ENCODE results near the gene SRF.

DNA sequence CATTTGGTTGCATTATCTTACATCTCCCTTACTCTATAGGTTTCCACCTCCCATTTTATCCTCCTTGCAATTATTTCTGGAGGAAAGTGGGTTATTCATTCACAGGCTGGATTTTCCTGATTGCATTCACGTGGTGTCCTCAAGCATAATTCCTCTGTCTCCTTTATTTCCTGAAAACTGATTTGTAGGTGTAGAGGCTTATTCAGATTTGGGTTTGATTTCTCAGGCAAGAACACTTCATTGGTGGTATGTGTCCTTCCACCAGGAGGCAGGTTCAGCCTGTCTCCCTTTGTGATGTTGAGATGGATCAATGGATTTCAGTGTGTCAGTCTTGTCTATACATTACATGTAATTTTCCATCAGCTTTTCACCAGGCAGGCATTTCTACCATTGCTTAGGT lies 40.9 kb downstream of the SRF start:
- TF ChIP-seq, protein P1, sequence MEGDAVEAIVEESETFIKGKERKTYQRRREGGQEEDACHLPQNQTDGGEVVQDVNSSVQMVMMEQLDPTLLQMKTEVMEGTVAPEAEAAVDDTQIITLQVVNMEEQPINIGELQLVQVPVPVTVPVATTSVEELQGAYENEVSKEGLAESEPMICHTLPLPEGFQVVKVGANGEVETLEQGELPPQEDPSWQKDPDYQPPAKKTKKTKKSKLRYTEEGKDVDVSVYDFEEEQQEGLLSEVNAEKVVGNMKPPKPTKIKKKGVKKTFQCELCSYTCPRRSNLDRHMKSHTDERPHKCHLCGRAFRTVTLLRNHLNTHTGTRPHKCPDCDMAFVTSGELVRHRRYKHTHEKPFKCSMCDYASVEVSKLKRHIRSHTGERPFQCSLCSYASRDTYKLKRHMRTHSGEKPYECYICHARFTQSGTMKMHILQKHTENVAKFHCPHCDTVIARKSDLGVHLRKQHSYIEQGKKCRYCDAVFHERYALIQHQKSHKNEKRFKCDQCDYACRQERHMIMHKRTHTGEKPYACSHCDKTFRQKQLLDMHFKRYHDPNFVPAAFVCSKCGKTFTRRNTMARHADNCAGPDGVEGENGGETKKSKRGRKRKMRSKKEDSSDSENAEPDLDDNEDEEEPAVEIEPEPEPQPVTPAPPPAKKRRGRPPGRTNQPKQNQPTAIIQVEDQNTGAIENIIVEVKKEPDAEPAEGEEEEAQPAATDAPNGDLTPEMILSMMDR (conservative IDR thresholded peaks at IDR 0.05 in 1 of 2, IDR thresholded peaks at IDR 0.05 in 1 of 2; ENCODE audit: extremely low read depth in 1 of 2, insufficient read depth in 1 of 2, low read depth in 1 of 2, low read length in 2 of 2) = no peak
- no peak for TF ChIP-seq EZH2 (IDR thresholded peaks at IDR 0.05; ENCODE audit: borderline replicate concordance, low read length)
